PC-3 (cell line): Measurements from ENCODE around the gene RRBP1. TPM values are rescaled to one million over a fixed set of nuclear protein-coding genes. Genes with fewer than 3 reads are reported as not detected.

Source experiments
- ATAC-seq: fragments of 200-7000 bp; cut with Tn5 transposase; 2 replicates; pipeline ENCODE4 v1.9.1; 2020; ENCODE audit warnings: mild to moderate bottlenecking, moderate library complexity
- BruUV-seq: library from RNA; stranded (reverse); fragments of 400-500 nt; replicated peaks from 2 replicates; lab custom pipeline; 2021; lab: Mats Ljungman, UMichigan
- CTCF ChIA-PET: fragments of 300-600 bp; sonication (Branson Sonifier 250); formaldehyde crosslinking; loops from one replicate; lab custom pipeline; 2022; ENCODE audit warnings: antibody characterized with exemption; lab: Charles Lee
- POLR2A ChIA-PET: fragments of 300-600 bp; sonication (Branson Sonifier 250); formaldehyde crosslinking; loops from one replicate; lab custom pipeline; 2022; ENCODE audit warnings: antibody characterized with exemption; ENCODE audit not compliant: unreplicated experiment; lab: Charles Lee
- DNase-seq: peaks from one replicate; pipeline ENCODE4 v3.0.0-alpha.2; 2015
- H2AFZ ChIP-seq: fragments of 300-600 bp; sonication (generic); 2 replicates; pipeline ENCODE4 v1.6.0; 2016; ENCODE audit warnings: antibody characterized with exemption, low read length
- H3F3A ChIP-seq: fragments of 300-600 bp; sonication (generic); one replicate; pipeline ENCODE4 v1.6.0; 2017; ENCODE audit warnings: antibody characterized with exemption, low read length, control low read depth, mild to moderate bottlenecking; ENCODE audit not compliant: unreplicated experiment
- H3K27ac ChIP-seq: fragments of 300-600 bp; sonication (generic); 2 replicates; pipeline ENCODE4 v1.5.1; 2016; ENCODE audit warnings: mild to moderate bottlenecking, low read length
- H3K27me3 ChIP-seq: fragments of 300-600 bp; sonication (generic); 2 replicates; pipeline ENCODE4 v1.6.1; 2016; ENCODE audit warnings: low read length, mixed read lengths
- H3K36me3 ChIP-seq: fragments of 300-600 bp; sonication (generic); 2 replicates; pipeline ENCODE4 v1.6.1; 2016; ENCODE audit warnings: low read depth, mixed run types, low read length, mixed read lengths
- H3K4me1 ChIP-seq: fragments of 300-600 bp; sonication (generic); 2 replicates; pipeline ENCODE4 v1.5.1; 2016; ENCODE audit warnings: low read length; ENCODE audit not compliant: insufficient read depth
- H3K4me2 ChIP-seq: fragments of 300-600 bp; sonication (generic); 2 replicates; pipeline ENCODE4 v1.6.0; 2016; ENCODE audit warnings: low read length
- H3K4me3 ChIP-seq: fragments of 300-600 bp; sonication (generic); 2 replicates; pipeline ENCODE4 v1.5.1; 2016; ENCODE audit warnings: mild to moderate bottlenecking, low read length, mixed read lengths
- H3K79me2 ChIP-seq: fragments of 300-600 bp; sonication (generic); 2 replicates; pipeline ENCODE4 v1.6.1; 2017; ENCODE audit warnings: low read length, mixed read lengths
- H3K9ac ChIP-seq: fragments of 300-600 bp; sonication (generic); 2 replicates; pipeline ENCODE4 v1.6.0; 2016; ENCODE audit warnings: mild to moderate bottlenecking, low read length
- H3K9me2 ChIP-seq: fragments of 300-600 bp; sonication (generic); replicated peaks from 2 replicates; pipeline ENCODE4 v1.6.1; 2016; ENCODE audit warnings: mixed run types, low read length, mixed read lengths
- H3K9me3 ChIP-seq: fragments of 300-600 bp; sonication (generic); 2 replicates; pipeline ENCODE4 v1.6.1; 2016; ENCODE audit warnings: low read length, mixed read lengths
- H4K20me1 ChIP-seq: fragments of 300-600 bp; sonication (generic); 2 replicates; pipeline ENCODE4 v1.6.1; 2016; ENCODE audit warnings: low read length, mixed read lengths
- EZH2 ChIP-seq: fragments of 300-600 bp; sonication (generic); IDR thresholded peaks from one replicate; pipeline ENCODE4 v1.6.1; 2017; ENCODE audit warnings: antibody characterized with exemption, mild to moderate bottlenecking, low read length; ENCODE audit not compliant: unreplicated experiment
- EZH2phosphoT487 ChIP-seq: fragments of 300-600 bp; sonication (generic); IDR thresholded peaks from 2 replicates; pipeline ENCODE4 v1.6.1; 2018; ENCODE audit warnings: mild to moderate bottlenecking, antibody characterized with exemption, low read length, borderline replicate concordance
- intact Hi-C: fragments of 100-400 bp; cut with micrococcal nuclease; formaldehyde crosslinking; loops from 2 replicates; pipeline ENCODE4 v1.9.0; 2023
- total RNA-seq: library from RNA; depleted of rRNA; stranded (reverse); fragments of >200 nt; gene quantifications from 2 replicates; pipeline ENCODE4 v1.2.3, GENCODE V29; 2014
- TF ChIP-seq, protein P1 (sequence below): fragments of 300-600 bp; sonication (generic); conservative IDR thresholded peaks from 2 replicates; pipeline ENCODE4 v1.5.1; 2017; ENCODE audit warnings: antibody characterized with exemption, low read depth, mild to moderate bottlenecking, low read length

Gene RRBP1
- total RNA-seq, 1 experiment from 2014 or later: 176 TPM

DNA sequence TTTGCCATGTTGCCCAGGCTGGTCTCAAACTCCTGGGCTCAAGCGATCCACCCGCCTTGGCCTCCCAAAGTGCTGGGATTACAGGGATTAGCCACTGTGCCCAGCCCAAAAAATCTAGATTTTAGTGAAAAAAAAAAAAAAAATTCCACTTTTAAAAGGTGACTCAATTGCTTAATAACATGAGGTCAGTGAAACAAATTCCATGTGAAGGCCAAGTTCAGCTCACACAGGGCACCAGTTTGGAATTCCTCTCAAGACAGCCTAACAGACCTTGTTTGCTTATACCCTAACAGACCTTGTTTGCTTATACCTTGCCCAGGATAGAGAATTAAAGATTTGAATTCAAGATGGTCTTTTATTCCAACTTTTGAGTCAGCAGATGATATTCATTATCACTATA is 5.1 kb downstream of the RRBP1 start:
- intact Hi-C loops: no loop called here

GRCh38 chr20:17676378-17676759 is 5.7 kb downstream of the RRBP1 start:
- no TSS peak for BruUV-seq
- no peak overlapping the region for H3K4me3 ChIP-seq
- H3K4me2 ChIP-seq: no peak overlapping the region
- no peaks in the 10 kb centered on the region for H3F3A ChIP-seq
- ChIA-PET CTCF (no interaction called here), POLR2A (no interaction called here)
- H3K27me3 ChIP-seq: no peaks in the 10 kb centered on the region
- peaks cover 39% of the 10 kb centered on the region for H3K36me3 ChIP-seq
- no peak overlapping the region for H3K27ac ChIP-seq
- no peak for DNase-seq
- H3K9me3 ChIP-seq: no peaks in the 10 kb centered on the region
- intact Hi-C loops: no loop called here
- H3K9me2 ChIP-seq: no peaks in the 10 kb centered on the region
- peaks cover 19% of the 10 kb centered on the region for H3K4me1 ChIP-seq
- peaks cover 64% of the 10 kb centered on the region for H4K20me1 ChIP-seq
- no peak for ATAC-seq
- no peak overlapping the region for H3K9ac ChIP-seq
- TF ChIP-seq, protein P1, sequence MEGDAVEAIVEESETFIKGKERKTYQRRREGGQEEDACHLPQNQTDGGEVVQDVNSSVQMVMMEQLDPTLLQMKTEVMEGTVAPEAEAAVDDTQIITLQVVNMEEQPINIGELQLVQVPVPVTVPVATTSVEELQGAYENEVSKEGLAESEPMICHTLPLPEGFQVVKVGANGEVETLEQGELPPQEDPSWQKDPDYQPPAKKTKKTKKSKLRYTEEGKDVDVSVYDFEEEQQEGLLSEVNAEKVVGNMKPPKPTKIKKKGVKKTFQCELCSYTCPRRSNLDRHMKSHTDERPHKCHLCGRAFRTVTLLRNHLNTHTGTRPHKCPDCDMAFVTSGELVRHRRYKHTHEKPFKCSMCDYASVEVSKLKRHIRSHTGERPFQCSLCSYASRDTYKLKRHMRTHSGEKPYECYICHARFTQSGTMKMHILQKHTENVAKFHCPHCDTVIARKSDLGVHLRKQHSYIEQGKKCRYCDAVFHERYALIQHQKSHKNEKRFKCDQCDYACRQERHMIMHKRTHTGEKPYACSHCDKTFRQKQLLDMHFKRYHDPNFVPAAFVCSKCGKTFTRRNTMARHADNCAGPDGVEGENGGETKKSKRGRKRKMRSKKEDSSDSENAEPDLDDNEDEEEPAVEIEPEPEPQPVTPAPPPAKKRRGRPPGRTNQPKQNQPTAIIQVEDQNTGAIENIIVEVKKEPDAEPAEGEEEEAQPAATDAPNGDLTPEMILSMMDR: no peak
- TF ChIP-seq EZH2: no peak
- no peak for TF ChIP-seq EZH2phosphoT487
- peaks cover 96% of the 10 kb centered on the region for H3K79me2 ChIP-seq
- no peak overlapping the region for H2AFZ ChIP-seq

More for the DNA sequence above, 5.1 kb downstream of the RRBP1 start:
- BruUV-seq: no TSS peak
- no peaks in the 10 kb centered on the region for H3F3A ChIP-seq
- no peak overlapping the region for H2AFZ ChIP-seq
- ATAC-seq (no peak), DNase-seq (no peak)
- H3K79me2 ChIP-seq: peaks cover 90% of the 10 kb centered on the region
- H3K4me3 ChIP-seq: no peak overlapping the region
- H4K20me1 ChIP-seq: peaks cover 60% of the 10 kb centered on the region
- peaks cover 34% of the 10 kb centered on the region for H3K36me3 ChIP-seq
- no peak overlapping the region for H3K9ac ChIP-seq
- TF ChIP-seq EZH2phosphoT487: no peak
- no peak for TF ChIP-seq EZH2
- TF ChIP-seq, protein P1: no peak
- no peak overlapping the region for H3K4me2 ChIP-seq
- H3K9me2 ChIP-seq: no peaks in the 10 kb centered on the region
- POLR2A ChIA-PET: interaction anchor here (0.7 kb wide), 1 partner anchor 225 kb away, joined by 3 read pairs; no protein-coding TSS in a partner anchor
- H3K4me1 ChIP-seq: peaks cover 19% of the 10 kb centered on the region
- CTCF ChIA-PET: interaction anchor here (0.5 kb wide), 1 partner anchor 215 kb away, joined by 3 read pairs; no protein-coding TSS in a partner anchor
- H3K27me3 ChIP-seq: no peaks in the 10 kb centered on the region
- no peaks in the 10 kb centered on the region for H3K9me3 ChIP-seq
- H3K27ac ChIP-seq: no peak overlapping the region

GRCh38 chr20:17675519-17676377 is 6.3 kb downstream of the RRBP1 start:
- peaks cover 41% of the 10 kb centered on the region for H3K36me3 ChIP-seq
- ChIA-PET POLR2A (interaction anchor here (0.6 kb wide), 1 partner anchor 323 kb away, joined by 3 read pairs; no protein-coding TSS in a partner anchor), CTCF (no interaction called here)
- H3K79me2 ChIP-seq: peaks cover 100% of the 10 kb centered on the region
- H3K27me3 ChIP-seq: no peaks in the 10 kb centered on the region
- H3K4me3 ChIP-seq: no peak overlapping the region
- peaks cover 62% of the 10 kb centered on the region for H4K20me1 ChIP-seq
- DNase-seq (no peak), ATAC-seq (no peak)
- H3K9ac ChIP-seq: no peak overlapping the region
- no peaks in the 10 kb centered on the region for H3K9me2 ChIP-seq
- no peaks in the 10 kb centered on the region for H3F3A ChIP-seq
- H2AFZ ChIP-seq: no peak overlapping the region
- no TSS peak for BruUV-seq
- H3K4me2 ChIP-seq: no peak overlapping the region
- peaks cover 19% of the 10 kb centered on the region for H3K4me1 ChIP-seq
- H3K27ac ChIP-seq: no peak overlapping the region
- H3K9me3 ChIP-seq: no peaks in the 10 kb centered on the region
- intact Hi-C loops: no loop called here
- TF ChIP-seq, protein P1: no peak
